NOMO-1 treated with DMSO at 0.1 percent for 48 hours (cell line): ENCODE measurements around the gene TBR1.

Experiments
- DNase-seq: peaks from one replicate; lab custom pipeline; 2025; ENCODE audit not compliant: unreplicated experiment; lab: John Stamatoyannopoulos, UW

The TBR1 gene

DNA sequence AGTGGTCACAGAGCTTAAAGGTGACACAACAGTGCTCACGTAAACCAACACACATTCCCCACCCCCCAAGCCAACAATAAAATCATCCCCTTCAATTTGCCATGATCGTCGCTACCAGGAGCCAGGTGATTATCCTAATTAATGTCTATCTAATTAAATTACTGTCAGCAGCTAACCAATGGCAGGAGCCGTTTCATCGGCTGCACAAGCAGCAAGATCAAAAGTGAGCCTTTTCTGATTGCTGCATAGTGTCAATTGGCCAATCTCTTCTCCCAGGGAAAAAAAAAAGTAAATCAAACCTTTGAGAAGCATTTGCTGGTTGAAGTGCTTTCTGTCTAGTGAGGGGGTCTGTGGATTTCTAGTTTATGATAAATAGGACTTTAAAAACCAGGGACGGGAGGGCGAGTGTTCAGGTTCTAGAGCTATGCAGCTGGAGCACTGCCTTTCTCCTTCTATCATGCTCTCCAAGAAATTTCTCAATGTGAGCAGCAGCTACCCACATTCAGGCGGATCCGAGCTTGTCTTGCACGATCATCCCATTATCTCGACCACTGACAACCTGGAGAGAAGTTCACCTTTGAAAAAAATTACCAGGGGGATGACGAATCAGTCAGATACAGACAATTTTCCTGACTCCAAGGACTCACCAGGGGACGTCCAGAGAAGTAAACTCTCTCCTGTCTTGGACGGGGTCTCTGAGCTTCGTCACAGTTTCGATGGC, at the start of gene TBR1:
Gene TBR1, plus strand, starts transcription at position 311 of the 721 bp plus-strand sequence. Its CDS starts 114 bp downstream, at position 425.
- DNase-seq = no peak

DNA sequence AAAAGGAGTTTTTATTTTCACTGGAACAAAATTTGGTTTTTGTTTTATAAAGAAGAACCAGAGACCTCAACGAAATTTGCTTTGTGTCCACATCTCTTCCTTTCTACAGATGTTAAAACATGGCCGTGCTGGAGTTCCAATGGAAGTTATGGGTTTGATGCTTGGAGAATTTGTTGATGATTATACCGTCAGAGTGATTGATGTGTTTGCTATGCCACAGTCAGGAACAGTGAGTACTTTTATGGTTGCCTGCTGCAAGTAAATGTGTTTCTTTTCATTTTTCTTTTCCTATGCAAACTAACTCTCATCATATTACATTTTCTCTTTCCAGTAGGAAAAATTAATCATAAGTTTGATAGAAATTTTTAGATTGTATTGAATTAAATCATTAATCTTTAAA, 48.4 kb upstream of the TBR1 start:
- DNase-seq = no peak

DNA sequence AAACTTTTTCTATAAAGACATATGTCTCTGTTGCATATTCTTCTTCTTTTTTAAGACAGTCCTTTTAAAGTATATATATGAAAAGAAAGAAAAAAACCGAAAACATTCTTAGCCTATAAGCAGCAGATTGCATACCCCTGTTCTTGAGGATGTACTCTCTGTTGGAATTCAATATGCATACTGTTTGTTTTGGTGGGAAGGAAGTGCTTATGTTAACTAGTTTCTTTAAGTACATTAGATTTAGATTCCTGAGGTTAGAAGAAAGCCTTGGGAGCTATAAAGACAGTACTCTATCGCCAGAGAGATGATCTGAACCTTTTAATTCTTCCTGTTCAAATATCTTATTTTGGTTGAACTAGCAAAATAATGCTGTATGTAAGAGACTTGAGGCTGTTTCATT, 46.8 kb upstream of the TBR1 start:
- no peak for DNase-seq

DNA sequence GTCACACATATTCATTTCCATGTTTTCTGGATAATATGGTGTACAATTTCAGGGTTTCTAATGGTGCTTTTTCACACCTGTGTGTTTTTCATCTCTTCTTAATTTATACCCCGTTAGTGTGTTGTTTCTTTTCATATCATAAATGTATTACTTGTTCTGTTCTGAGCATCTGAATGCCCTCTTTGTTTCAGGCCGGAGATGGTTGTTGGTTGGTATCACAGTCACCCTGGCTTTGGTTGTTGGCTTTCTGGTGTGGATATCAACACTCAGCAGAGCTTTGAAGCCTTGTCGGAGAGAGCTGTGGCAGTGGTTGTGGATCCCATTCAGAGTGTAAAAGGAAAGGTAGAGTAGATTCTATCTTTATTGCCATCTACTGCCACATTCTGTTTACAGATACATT, 45.1 kb upstream of the TBR1 start:
- no peak for DNase-seq

DNA sequence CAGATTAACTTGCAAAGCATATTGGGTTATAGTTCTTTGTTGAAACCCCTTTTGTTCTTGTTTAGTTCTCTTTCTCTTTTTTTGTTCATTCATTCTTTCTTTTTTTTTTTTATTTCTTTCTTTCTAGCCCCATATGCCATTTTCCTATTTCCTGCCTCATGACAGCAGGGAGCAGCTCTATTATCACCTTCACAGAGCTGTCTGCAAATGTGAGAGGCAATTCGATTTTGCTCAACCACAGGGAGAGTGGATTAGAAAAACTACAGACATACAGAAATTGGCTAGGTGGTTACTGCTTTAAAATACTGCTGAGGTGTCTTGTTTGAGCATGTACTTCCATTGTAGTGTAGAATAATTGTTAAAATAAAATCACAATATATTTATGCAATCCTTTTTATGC, 44.2 kb upstream of the TBR1 start:
- no peak for DNase-seq

DNA sequence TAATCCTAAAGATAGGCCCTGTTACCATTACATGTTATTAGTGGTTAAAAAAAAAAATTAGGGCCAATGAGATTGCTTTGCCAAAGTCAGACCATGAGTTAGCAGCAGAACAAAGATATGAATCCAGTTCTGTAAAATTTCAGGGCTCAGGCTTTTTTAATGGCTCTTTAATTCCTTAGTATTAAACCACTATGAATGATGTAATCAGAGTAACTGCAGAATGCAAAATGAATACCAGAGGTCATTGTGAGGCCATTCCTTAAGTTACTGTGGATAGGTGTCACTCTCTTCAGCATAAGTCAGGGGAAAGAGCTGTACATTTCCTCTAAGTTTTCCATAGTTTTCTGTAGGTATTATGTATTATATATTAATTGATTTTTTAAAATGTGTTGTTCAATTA, 42.2 kb upstream of the TBR1 start:
- no peak for DNase-seq

DNA sequence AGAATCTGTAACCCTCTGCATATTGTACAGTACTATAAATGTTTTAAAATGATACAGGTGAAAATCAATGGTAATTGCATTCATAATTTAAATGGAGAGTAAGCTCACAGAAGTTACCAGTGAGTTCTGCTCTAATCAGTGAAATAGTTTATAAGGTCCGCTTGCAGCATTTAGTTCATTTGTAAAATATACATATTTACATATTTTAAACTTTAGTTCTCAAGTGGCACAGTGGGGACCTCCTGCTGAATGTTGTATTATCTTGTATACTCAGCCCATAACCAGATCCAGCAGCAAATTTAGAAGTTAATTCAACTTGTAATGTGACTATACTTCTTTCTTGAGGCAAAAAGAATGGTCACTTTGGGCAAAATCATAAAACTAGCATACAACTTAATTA, 41.7 kb upstream of the TBR1 start:
- DNase-seq = no peak

DNA sequence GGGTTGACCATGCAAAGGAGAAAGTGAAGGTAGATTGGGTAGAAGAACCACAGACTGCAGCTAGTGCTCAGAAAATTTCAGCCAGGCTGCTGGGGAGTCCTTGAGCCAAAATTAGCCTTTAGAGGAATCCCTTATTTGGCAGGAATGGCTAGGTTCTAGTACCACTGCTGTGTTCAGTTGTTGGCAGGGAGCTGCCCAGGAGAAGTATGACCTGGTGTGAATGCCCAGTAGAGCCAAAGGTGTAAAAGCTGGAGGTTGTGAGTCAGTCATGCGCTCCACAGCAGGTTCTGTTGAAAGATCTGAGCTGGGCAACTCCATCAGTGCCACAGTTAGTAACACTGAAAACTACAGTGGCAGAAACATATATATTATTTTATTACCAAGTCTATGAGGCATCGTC, 36.4 kb upstream of the TBR1 start:
- DNase-seq = no peak

DNA sequence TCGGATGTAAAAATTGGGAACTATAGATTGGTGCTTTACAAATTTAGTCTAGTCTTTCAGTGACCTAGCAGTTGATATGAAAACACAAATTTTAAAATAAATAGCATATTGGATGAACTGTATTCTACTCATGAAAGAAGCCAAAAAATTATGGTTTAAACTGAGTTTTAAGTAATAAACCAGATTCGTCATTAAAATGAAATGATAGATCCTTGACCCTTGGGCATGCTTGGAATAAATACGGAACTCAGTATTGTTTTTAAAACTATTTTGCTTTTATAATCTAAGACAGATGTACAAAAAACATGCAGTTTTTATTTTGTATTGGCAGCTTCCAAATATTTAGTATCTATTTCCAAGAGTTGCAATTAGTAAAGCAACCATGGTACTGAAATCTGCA, 34.6 kb upstream of the TBR1 start:
- DNase-seq = no peak

DNA sequence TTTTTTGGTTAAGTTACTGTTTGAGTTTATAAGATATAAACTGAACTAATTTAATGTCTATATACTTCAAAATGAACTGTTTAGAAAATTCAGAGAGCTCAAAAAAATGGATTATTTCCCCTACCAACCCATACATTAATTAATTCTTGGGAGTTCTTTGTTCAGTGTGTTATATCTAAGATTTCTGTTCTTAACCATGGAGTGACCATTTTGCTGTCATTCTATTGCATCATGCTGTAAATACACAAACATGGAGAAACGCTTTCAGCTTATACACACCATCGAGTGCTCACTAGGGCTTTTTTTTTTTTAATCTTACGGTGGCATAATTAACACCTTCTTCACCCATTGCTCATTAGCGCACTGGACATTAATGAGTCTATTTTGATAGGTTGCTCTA, 33.4 kb upstream of the TBR1 start:
- no peak for DNase-seq

DNA sequence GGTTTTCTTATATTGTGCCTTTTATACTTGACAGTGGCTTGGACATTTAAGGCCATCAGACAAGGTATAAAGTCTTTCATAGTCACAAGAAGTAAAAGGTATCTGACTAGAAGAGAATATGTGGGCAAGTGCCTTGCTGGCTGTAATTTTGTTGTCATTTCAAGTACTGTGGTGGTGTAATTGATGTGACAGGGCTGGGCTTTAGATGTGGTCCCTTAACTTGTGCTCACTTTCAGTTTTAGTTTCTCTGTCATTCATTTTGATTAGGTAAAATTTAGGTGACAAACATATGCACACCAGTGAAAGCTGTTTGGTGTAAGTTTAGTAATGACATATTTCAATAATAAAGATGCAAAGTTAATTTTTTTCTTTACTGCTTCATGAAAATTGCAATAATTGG, 31.2 kb upstream of the TBR1 start:
- peak; percentile 37 for DNase-seq

DNA sequence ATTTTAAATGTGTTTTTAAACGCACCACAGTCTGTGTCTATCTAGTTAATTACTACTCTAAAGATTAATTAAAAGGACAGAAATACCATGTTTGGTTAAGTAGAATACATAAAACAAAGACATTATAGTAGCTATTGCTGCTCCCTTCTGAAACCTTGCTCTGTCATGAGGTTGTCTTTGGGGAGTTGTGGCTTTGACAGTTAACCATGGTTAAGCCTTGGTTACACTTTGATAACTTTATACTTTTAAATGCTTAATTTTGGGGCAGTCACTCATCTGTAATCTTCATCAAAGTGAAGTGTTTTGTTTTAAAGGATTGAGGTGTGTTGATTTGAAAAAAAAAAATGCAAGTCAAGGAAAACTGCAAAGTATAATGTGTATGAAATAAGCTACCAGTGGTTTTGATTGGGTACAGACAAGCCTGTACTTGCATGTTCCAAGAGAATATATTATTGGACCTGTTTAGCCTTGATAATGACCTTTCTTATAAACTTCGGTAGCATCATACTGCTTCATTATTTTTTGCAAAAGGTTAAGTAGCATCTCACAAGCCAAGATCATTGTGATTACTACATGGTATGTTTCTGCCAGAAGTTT, 29.8 kb upstream of the TBR1 start:
- DNase-seq = no peak

DNA sequence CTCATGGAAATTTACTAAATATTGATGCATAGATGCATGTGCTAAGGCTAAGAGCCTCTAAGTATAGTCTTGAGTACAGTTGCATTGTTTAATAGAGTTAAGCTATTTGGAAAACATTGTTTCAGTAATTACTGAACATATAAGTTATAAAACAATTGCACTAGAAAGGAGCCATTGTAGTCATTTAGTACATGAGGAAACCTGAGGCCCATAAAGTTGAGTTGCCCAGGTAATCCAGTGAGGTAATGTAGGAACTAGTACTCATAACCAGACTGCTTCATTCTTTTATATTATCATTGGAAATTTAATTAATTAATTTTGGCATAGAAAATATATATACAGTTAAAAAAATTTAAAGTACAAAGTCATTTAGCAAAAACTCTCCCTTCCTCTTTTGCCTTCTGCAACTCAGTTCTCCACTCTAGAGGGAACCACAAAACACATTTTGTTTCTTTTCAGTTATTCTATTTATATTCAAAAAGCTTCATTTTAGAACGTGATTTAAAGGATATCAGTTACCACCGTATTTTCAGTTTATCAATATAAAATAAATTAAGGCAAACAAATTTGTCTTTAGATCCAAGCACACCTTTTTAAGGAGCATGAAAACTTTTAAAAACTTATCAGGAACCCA, 27.8 kb upstream of the TBR1 start:
- peak; percentile 42 for DNase-seq

DNA sequence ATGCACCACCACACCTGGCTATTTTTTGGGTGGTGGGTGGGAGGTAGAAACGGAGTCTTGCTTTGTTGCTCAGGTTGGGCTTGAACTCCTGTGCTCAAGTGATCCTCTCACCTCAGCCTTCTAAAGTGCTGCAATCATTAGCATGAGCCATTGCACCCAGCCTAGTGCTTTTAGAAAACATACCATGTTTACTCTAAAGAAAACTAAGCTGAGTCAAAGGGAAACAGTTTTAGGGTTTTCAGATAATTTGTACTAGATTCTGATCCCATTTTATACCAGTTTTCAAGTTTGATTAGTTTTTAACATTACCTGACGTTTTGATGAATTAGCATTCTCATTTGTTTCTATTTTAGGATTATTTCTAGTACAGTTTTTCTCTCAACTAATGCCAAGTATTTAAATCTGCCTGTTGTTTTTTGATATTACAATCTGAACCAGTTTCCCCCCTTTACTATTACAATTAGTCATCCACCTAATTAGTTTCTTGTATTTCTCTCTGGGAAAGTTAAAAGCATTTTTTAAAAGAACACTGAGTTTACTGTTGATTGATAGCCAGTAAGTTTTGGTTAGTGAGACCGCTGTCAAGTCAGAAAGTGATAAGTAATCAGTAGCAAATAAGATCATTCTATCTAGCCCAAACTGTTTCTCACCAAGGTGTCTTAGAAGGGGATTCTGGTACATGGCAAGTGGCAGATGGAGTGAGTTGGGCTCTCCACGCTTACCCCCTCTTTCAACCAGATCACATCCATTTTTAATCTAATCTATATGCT, 24.2 kb upstream of the TBR1 start:
- DNase-seq = no peak

DNA sequence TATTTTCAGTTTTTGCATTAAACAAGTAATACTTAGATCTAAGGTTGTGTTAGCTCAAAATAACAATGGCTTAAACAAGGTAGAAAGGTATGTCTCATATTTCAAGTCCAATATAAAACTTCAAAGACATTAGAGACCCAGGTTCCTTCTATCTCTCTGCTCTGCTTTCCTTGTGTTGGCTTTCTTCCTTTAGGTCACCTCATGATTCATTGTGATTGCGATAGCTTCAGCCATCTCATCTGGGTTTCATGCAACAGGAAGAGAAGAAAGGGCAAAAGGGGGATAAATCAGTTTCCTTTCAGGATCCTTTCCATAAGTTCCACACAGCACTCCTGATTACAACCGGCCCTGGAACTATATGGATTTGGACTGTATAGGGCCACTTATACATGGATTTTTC, 16.0 kb upstream of the TBR1 start:
- no peak for DNase-seq

DNA sequence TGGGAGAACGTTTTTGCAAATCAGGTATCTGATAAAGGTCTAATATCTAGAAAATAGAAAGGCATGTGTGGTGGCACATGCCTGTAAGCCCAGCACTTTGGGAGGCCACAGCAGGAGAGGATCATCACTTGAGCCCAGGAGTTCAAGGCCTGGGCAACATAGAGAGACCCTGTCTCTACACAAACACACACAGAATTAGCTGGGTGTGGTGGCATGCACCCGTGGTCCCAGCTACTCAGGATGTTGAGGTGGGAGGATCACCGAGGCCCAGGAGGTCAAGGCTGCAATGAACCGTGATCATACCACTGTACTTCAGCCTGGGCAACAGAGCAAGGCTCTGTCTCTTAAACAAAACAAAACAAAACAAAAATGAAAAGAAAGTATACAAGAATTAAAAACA, 13.8 kb upstream of the TBR1 start:
- no peak for DNase-seq

DNA sequence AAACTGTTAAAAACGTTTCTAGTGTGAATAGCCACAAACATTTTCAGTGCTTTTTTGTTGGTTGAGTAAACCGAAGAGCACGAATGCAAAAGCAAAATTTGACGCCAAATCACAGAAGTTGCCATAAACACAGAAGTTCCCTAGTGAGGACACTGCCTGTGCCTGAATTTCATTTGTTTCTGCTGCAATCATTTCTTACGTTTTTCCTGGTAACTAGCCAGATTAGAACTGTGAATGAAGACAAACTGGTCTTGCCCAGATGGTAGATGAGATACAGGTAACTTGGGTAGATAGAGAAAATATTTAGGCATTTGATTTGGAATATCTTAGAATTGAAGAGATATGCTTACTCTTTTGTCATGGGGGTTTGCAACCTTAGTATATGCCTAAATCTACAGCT, 9.8 kb upstream of the TBR1 start:
- no peak for DNase-seq

DNA sequence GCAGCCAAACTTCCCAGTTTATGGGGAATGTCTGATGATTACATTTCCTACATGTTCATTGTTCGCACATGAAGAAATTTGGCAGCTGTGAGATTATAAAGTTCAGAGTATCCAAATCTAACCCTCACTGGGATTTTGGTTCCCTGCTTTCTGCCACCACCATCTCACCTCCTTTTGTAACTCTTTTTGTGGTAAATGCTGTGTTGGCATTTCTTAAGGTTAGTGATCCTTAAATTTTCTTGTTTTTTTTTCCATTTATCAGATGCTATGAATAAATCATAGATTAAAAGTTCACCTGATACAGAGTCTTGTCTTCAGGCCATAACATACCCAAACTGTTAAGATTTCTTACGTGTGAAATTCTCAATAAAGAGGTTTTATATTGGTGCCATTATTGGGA, 8.5 kb upstream of the TBR1 start:
- DNase-seq = no peak

DNA sequence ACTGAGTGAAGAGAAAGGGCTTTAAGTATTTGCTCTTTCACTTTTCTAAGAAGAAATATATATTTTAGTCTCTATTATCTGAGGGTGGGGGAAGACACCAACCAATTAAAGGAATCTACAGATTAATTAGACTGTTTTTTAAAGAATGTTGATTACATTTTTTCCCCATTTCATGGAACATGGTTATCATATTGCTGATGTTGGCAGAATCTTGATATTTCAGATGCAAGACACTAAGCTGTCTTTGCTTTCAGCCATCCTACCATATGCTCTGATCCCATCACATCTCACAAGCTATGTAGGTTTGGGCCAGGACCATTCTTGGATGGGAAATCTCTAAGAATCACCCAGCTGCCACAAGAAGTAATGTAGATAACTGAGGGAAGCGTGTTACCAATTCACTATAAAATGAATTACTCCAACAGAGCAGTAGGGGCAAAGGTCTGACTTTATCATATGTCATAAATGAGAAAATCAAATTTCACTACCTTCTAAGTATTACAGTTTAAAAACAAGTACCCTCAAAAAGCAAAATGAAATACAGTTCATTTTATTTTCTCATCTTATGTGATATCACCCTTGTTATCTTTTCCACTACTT, 6.7 kb upstream of the TBR1 start:
- no peak for DNase-seq

DNA sequence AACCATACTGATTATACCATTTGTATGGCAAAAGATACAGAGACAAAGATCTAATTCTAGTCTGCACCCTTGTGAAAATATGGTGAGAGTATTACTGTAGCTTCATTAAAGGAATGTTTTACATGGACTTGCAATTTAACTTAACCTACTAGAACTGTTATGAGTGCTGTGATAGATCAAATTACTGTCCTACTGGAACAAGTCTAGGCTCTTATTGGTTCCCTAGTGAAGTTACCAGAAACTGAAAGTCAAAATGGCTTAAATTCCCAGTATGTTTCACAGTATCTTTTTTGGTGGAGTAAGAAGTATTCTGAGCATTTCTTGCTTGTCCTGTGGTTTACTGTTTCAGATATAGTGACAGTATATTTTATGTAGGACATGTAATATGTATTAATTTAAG, 3.8 kb upstream of the TBR1 start:
- no peak for DNase-seq
